Astrocyte (in vitro differentiated cells and primary cell): ENCODE results near the gene ANAPC7. TPM values are rescaled to one million over a fixed set of nuclear protein-coding genes. Genes with fewer than 3 reads are reported as not detected.

Experiments
- DNase-seq: peaks from one replicate; pipeline ENCODE4 v3.0.0-alpha.2; 2010; ENCODE audit warnings: low read depth
- FAIRE-seq: peaks from 2 replicates; lab custom pipeline; 2011; peaks lifted over from hg19 to GRCh38; lab: Jason Lieb, UNC
- H2AFZ ChIP-seq: 2 replicates; pipeline ENCODE4 v1.6.0; 2012; ENCODE audit warnings: low read depth, low read length, inconsistent platforms
- H3K27ac ChIP-seq: 2 replicates; pipeline ENCODE4 v1.5.1; 2011; ENCODE audit warnings: low read depth, low read length, inconsistent platforms
- H3K27me3 ChIP-seq: 2 replicates; pipeline ENCODE4 v1.6.0; 2011; ENCODE audit warnings: low read length, inconsistent platforms; ENCODE audit not compliant: insufficient read depth
- H3K36me3 ChIP-seq: 2 replicates; pipeline ENCODE4 v1.5.1; 2011; ENCODE audit warnings: low read length, inconsistent platforms; ENCODE audit not compliant: insufficient read depth
- H3K4me1 ChIP-seq: 2 replicates; pipeline ENCODE4 v1.5.1; 2011; ENCODE audit warnings: low read length, inconsistent platforms; ENCODE audit not compliant: insufficient read depth
- H3K4me2 ChIP-seq: 2 replicates; pipeline ENCODE4 v1.6.0; 2012; ENCODE audit warnings: low read length, inconsistent platforms
- H3K4me3 ChIP-seq: 2 replicates; pipeline ENCODE4 v1.5.1; 2011; ENCODE audit warnings: low read depth, mild to moderate bottlenecking, low read length, inconsistent platforms; ENCODE audit not compliant: insufficient read depth
- H3K79me2 ChIP-seq: 2 replicates; pipeline ENCODE4 v1.6.0; 2012; ENCODE audit warnings: mild to moderate bottlenecking, low read length, inconsistent platforms; ENCODE audit not compliant: insufficient read depth
- H3K9ac ChIP-seq: 2 replicates; pipeline ENCODE4 v1.6.0; 2012; ENCODE audit warnings: mild to moderate bottlenecking, low read length, inconsistent platforms
- H3K9me3 ChIP-seq: 2 replicates; pipeline ENCODE4 v1.5.1; 2012; ENCODE audit warnings: low read depth, mild to moderate bottlenecking, low read length, inconsistent platforms; ENCODE audit not compliant: insufficient read depth
- H4K20me1 ChIP-seq: 2 replicates; pipeline ENCODE4 v1.6.0; 2012; ENCODE audit warnings: low read length, inconsistent platforms; ENCODE audit not compliant: insufficient read depth
- H3K27ac Mint-ChIP-seq: one replicate; pipeline ENCODE4 v1.8.0; 2021; ENCODE audit warnings: mild to moderate bottlenecking, mixed read lengths; ENCODE audit not compliant: unreplicated experiment
- H3K27me3 Mint-ChIP-seq: one replicate; pipeline ENCODE4 v1.8.0; 2021; ENCODE audit warnings: low read depth, mixed read lengths; ENCODE audit not compliant: unreplicated experiment
- H3K36me3 Mint-ChIP-seq: one replicate; pipeline ENCODE4 v1.8.0; 2021; ENCODE audit warnings: low read depth, mixed read lengths; ENCODE audit not compliant: unreplicated experiment
- H3K4me1 Mint-ChIP-seq: one replicate; pipeline ENCODE4 v1.8.0; 2021; ENCODE audit warnings: low read depth, mixed read lengths; ENCODE audit not compliant: unreplicated experiment
- H3K4me3 Mint-ChIP-seq: one replicate; pipeline ENCODE4 v1.8.0; 2021; ENCODE audit warnings: mild to moderate bottlenecking, moderate library complexity, mixed read lengths; ENCODE audit not compliant: unreplicated experiment
- H3K9me3 Mint-ChIP-seq: one replicate; pipeline ENCODE4 v1.8.0; 2021; ENCODE audit warnings: mild to moderate bottlenecking, mixed read lengths; ENCODE audit not compliant: unreplicated experiment
- CTCF ChIP-seq: IDR thresholded peaks from 2 replicates; pipeline ENCODE4 v1.5.1; 2011; ENCODE audit warnings: low read depth, mild to moderate bottlenecking, inconsistent platforms, low read length, moderate library complexity; ENCODE audit not compliant: insufficient read depth
- EZH2 ChIP-seq: IDR thresholded peaks from 2 replicates; pipeline ENCODE4 v1.6.1; 2012; ENCODE audit warnings: mild to moderate bottlenecking, low read length, inconsistent platforms; ENCODE audit not compliant: insufficient read depth
- total RNA-seq: library from RNA; stranded (reverse); gene quantifications from 2 replicates; pipeline ENCODE4 v1.2.1, GENCODE V29; 2021

The ANAPC7 gene
- total RNA-seq, 1 donor from 2014 or later = 50.7 TPM

DNA sequence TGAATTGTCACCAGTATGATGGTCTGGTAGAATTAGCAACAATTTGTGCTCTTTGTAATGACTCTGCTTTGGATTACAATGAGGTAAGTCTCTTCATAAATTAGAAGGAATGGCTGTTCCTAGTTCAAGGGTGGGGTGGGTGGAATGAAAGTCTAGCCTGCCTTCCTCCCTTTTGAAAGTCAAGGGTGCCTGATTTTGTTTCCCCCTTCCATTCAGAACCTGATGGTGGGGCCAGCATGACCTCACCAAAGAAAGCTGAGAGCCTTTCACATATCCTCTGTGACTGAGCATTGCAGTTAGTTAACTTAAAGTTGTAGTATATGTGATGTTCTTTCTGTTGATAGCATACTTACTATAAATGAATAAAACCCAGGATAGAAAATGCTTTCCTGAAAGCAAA is 70.3 kb downstream of the ANAPC7 start:
- no peaks in the 10 kb centered on the region for H3K9me3 ChIP-seq
- H3K27me3 ChIP-seq = no peaks in the 10 kb centered on the region
- TF ChIP-seq EZH2 (no peak), CTCF (no peak)
- peaks cover 92% of the 10 kb centered on the region for H3K79me2 ChIP-seq
- Mint-ChIP-seq H3K27me3 (no peaks in the 10 kb centered on the region), H3K4me3 (no peak overlapping the region), H3K9me3 (no peaks in the 10 kb centered on the region), H3K27ac (no peak overlapping the region), H3K4me1 (peaks cover 10% of the 10 kb centered on the region), H3K36me3 (peaks cover 29% of the 10 kb centered on the region)
- DNase-seq (no peak), FAIRE-seq (no peak)
- H3K4me1 ChIP-seq = no peaks in the 10 kb centered on the region
- peaks cover 77% of the 10 kb centered on the region for H3K36me3 ChIP-seq
- H3K27ac ChIP-seq = no peak overlapping the region
- peaks cover 92% of the 10 kb centered on the region for H4K20me1 ChIP-seq
- no peak overlapping the region for H3K4me2 ChIP-seq
- no peak overlapping the region for H3K9ac ChIP-seq
- H3K4me3 ChIP-seq = no peak overlapping the region
- no peak overlapping the region for H2AFZ ChIP-seq

- DNase-seq (peak; percentile 39), FAIRE-seq (no peak)
- no peak overlapping the region for H3K9ac ChIP-seq
- H3K9me3 ChIP-seq = no peaks in the 10 kb centered on the region
- peaks cover 91% of the 10 kb centered on the region for H3K79me2 ChIP-seq
- peaks cover 27% of the 10 kb centered on the region for H3K36me3 Mint-ChIP-seq
- no peak overlapping the region for H3K4me2 ChIP-seq
- H3K4me1 Mint-ChIP-seq = peaks cover 10% of the 10 kb centered on the region
- no peaks in the 10 kb centered on the region for H3K27me3 ChIP-seq
- TF ChIP-seq EZH2 (no peak), CTCF (no peak)
- H3K36me3 ChIP-seq = peaks cover 75% of the 10 kb centered on the region
- H3K27ac ChIP-seq = no peak overlapping the region
- H3K27ac Mint-ChIP-seq = no peak overlapping the region
- no peaks in the 10 kb centered on the region for H3K27me3 Mint-ChIP-seq
- H3K4me1 ChIP-seq = no peaks in the 10 kb centered on the region
- H3K4me3 ChIP-seq = no peak overlapping the region
- peaks cover 88% of the 10 kb centered on the region for H4K20me1 ChIP-seq
- H2AFZ ChIP-seq = no peak overlapping the region
- no peak overlapping the region for H3K4me3 Mint-ChIP-seq
- no peaks in the 10 kb centered on the region for H3K9me3 Mint-ChIP-seq
Observed at GRCh38 chr12:110330544-110330943, 73.0 kb downstream of the ANAPC7 start.

GRCh38 chr12:110330124-110330523 is 73.4 kb downstream of the ANAPC7 start:
- Histone ChIP-seq H3K9me3 (no peaks in the 10 kb centered on the region), H3K4me2 (no peak overlapping the region), H4K20me1 (peaks cover 88% of the 10 kb centered on the region), H3K27me3 (no peaks in the 10 kb centered on the region), H3K27ac (no peak overlapping the region), H3K9ac (no peak overlapping the region), H3K4me3 (no peak overlapping the region), H3K4me1 (no peaks in the 10 kb centered on the region), H3K79me2 (peaks cover 91% of the 10 kb centered on the region), H2AFZ (no peak overlapping the region), H3K36me3 (peaks cover 73% of the 10 kb centered on the region)
- FAIRE-seq (no peak), DNase-seq (no peak)
- Mint-ChIP-seq H3K4me1 (peaks cover 8% of the 10 kb centered on the region), H3K4me3 (no peak overlapping the region), H3K27me3 (no peaks in the 10 kb centered on the region), H3K36me3 (peaks cover 27% of the 10 kb centered on the region), H3K9me3 (no peaks in the 10 kb centered on the region), H3K27ac (no peak overlapping the region)
- TF ChIP-seq EZH2 = no peak
- no peak for TF ChIP-seq CTCF
